Retinal pigment epithelial cell (primary cell): ENCODE data around the gene IL16.
"Not testable (repeated sequence)": the region's sequence is repeated elsewhere in the genome, so short reads cannot be mapped to it uniquely, and the experiment has no call there.

Experiments
- DNase-seq: peaks from one replicate; pipeline ENCODE4 v3.0.0-alpha.2; 2010; ENCODE audit warnings: low read depth
- H3K4me3 ChIP-seq: 2 replicates; pipeline ENCODE4 v1.5.1; 2011; ENCODE audit warnings: mild to moderate bottlenecking, low read length, control low read depth, moderate library complexity
- CTCF ChIP-seq: conservative IDR thresholded peaks from 2 replicates; pipeline ENCODE4 v1.5.1; 2011; ENCODE audit warnings: low read depth, low read length, control low read depth, inconsistent platforms

The IL16 gene

GRCh38 chr15:81339321-81339720 is 142.6 kb downstream of the IL16 start:
- no peak for TF ChIP-seq CTCF
- H3K4me3 ChIP-seq: no peak overlapping the region
- DNase-seq: no peak

GRCh38 chr15:81339851-81340250 is 143.2 kb downstream of the IL16 start:
- H3K4me3 ChIP-seq: no peak overlapping the region
- no peak for TF ChIP-seq CTCF
- no peak for DNase-seq

GRCh38 chr15:81341351-81341750 is 144.7 kb downstream of the IL16 start:
- TF ChIP-seq CTCF: no peak
- DNase-seq: no peak

GRCh38 chr15:81343371-81343770 is 146.7 kb downstream of the IL16 start:
- no peak for DNase-seq
- no peak for TF ChIP-seq CTCF
- H3K4me3 ChIP-seq: no peak overlapping the region

More at GRCh38 chr15:81341351-81341750, 144.7 kb downstream of the IL16 start:
- no peak overlapping the region for H3K4me3 ChIP-seq

GRCh38 chr15:81346611-81347010 is 149.9 kb downstream of the IL16 start:
- TF ChIP-seq CTCF: no peak
- H3K4me3 ChIP-seq: no peak overlapping the region

GRCh38 chr15:81347910-81348309 is 151.2 kb downstream of the IL16 start:
- no peak for DNase-seq

More at GRCh38 chr15:81346611-81347010, 149.9 kb downstream of the IL16 start:
- peak; percentile 28 for DNase-seq

GRCh38 chr15:81348691-81349090 is 152.0 kb downstream of the IL16 start:
- DNase-seq, H3K4me3 ChIP-seq: not testable (repeated sequence)

More at GRCh38 chr15:81347910-81348309, 151.2 kb downstream of the IL16 start:
- TF ChIP-seq CTCF: no peak
- no peak overlapping the region for H3K4me3 ChIP-seq

- DNase-seq: no peak
- TF ChIP-seq CTCF: no peak
- no peak overlapping the region for H3K4me3 ChIP-seq
These were observed 152.6 kb downstream of the IL16 start for GRCh38 chr15:81349271-81349670.
